Vagina (tissue), 2 donors: ENCODE data around the gene TSGA10IP. TPM values are rescaled to one million over a fixed set of nuclear protein-coding genes. Genes with fewer than 3 reads are reported as not detected.
A peak's percentile ranks its signal among the peaks of the same experiment; 100 is the strongest.

Experiments used
- DNase-seq, 2 donors: peaks; one replicate each; pipeline ENCODE4 v3.0.0-alpha.2; 2017; ENCODE audit errors: extremely low spot score in 2 of 2
- H3K27ac ChIP-seq: fragments of 200-600 bp; sonication (generic); one replicate; pipeline ENCODE4 v1.5.1; 2019
- H3K27me3 ChIP-seq: fragments of 200-600 bp; sonication (generic); one replicate; pipeline ENCODE4 v1.5.1; 2019
- H3K36me3 ChIP-seq, 2 donors: fragments of 200-600 bp; sonication (generic); one replicate each; pipeline ENCODE4 v1.5.1; 2017 to 2019
- H3K4me1 ChIP-seq: fragments of 200-600 bp; sonication (generic); one replicate; pipeline ENCODE4 v1.5.1; 2019
- H3K4me3 ChIP-seq, 2 donors: fragments of 200-600 bp; sonication (generic); 1 replicate in 1 of 2; 2 replicates in 1 of 2; pipeline ENCODE4 v1.5.1; 2016 to 2019
- H3K9me3 ChIP-seq: fragments of 200-600 bp; sonication (generic); one replicate; pipeline ENCODE4 v1.5.1; 2019
- CTCF ChIP-seq, 3 experiments: fragments of 450-650 bp in 2 of 3; fragments of 200-600 bp in 1 of 3; sonication (generic) in 1 of 3; IDR thresholded peaks; one replicate each; pipeline ENCODE4 v1.5.1; 2017 to 2019; ENCODE audit warnings: antibody characterized with exemption in 3 of 3, mild to moderate bottlenecking in 2 of 3, moderate library complexity in 2 of 3
- POLR2A ChIP-seq, 2 donors: fragments of 450-650 bp; IDR thresholded peaks; one replicate each; pipeline ENCODE4 v1.6.1; 2017; ENCODE audit warnings: antibody characterized with exemption in 2 of 2, mild to moderate bottlenecking in 2 of 2, moderate library complexity in 2 of 2
- POLR2AphosphoS5 ChIP-seq, 2 donors: sonication (generic); formaldehyde crosslinking; IDR thresholded peaks; one replicate each; pipeline ENCODE4 v1.9.0; 2017; ENCODE audit warnings: antibody characterized with exemption in 2 of 2, mild to moderate bottlenecking in 2 of 2, low read depth in 1 of 2; ENCODE audit not compliant: insufficient read depth in 1 of 2
- intact Hi-C: fragments of 100-400 bp; cut with DNase I; formaldehyde crosslinking; loops from one replicate; pipeline ENCODE4 v1.15.1; 2023
- total RNA-seq: library from RNA; depleted of rRNA; stranded (reverse); fragments of >200 nt; gene quantifications from one replicate; pipeline ENCODE4 v1.2.3, GENCODE V29; 2016

TSGA10IP gene
- total RNA-seq, 1 donor from 2014 or later = not detected

GRCh38 chr11:65992056-65992455 is 46.8 kb downstream of the TSGA10IP start:
- no peaks in the 10 kb centered on the region for H3K9me3 ChIP-seq
- no peaks in the 10 kb centered on the region for H3K4me1 ChIP-seq
- TF ChIP-seq CTCF (IDR thresholded peaks at IDR 0.05) (no peak), POLR2A (IDR thresholded peaks at IDR 0.05) (no peak), POLR2AphosphoS5 (IDR thresholded peaks at IDR 0.05; ENCODE audit: insufficient read depth in 1 of 2, low read depth in 1 of 2) (no peak)
- no peak overlapping the region for H3K27ac ChIP-seq
- H3K4me3 ChIP-seq = no peak overlapping the region
- no peak for DNase-seq
- intact Hi-C loops = no loop called here
- peaks cover 0 to 6% of the 10 kb centered on the region in 2 donors for H3K36me3 ChIP-seq
- no peaks in the 10 kb centered on the region for H3K27me3 ChIP-seq

GRCh38 chr11:65997286-65997685 is 52.0 kb downstream of the TSGA10IP start:
- no peaks in the 10 kb centered on the region for H3K27me3 ChIP-seq
- peaks cover 0 to 36% of the 10 kb centered on the region in 2 donors for H3K36me3 ChIP-seq
- no peak overlapping the region for H3K27ac ChIP-seq
- TF ChIP-seq POLR2AphosphoS5 (IDR thresholded peaks at IDR 0.05; ENCODE audit: insufficient read depth in 1 of 2, low read depth in 1 of 2) (no peak), CTCF (IDR thresholded peaks at IDR 0.05) (no peak), POLR2A (IDR thresholded peaks at IDR 0.05) (no peak)
- H3K4me3 ChIP-seq = no peak overlapping the region
- H3K4me1 ChIP-seq = peaks cover 25% of the 10 kb centered on the region
- no peak for DNase-seq
- H3K9me3 ChIP-seq = no peaks in the 10 kb centered on the region
- intact Hi-C loops = no loop called here

- H3K9me3 ChIP-seq = no peaks in the 10 kb centered on the region
- peak within 1 kb of the TSS; percentile 97 for H3K27ac ChIP-seq
- TF ChIP-seq CTCF (IDR thresholded peaks at IDR 0.05) (no peak), POLR2A (IDR thresholded peaks at IDR 0.05) (peak in 1 of 2 donors; percentile 39), POLR2AphosphoS5 (IDR thresholded peaks at IDR 0.05; ENCODE audit: insufficient read depth in 1 of 2, low read depth in 1 of 2) (peak; percentile 96 to 97)
- peaks cover 36% of the 10 kb centered on the region for H3K4me1 ChIP-seq
- H3K27me3 ChIP-seq = no peaks in the 10 kb centered on the region
- intact Hi-C loops = loop anchor here (5.0 kb wide), 1 partner anchor 115 kb away; the partner anchor contains the start of gene FIBP
- H3K4me3 ChIP-seq = peak within 1 kb of the TSS; percentile 61 to 96
- H3K36me3 ChIP-seq = peaks cover 0 to 41% of the 10 kb centered on the region in 2 donors
- peak; percentile 96 to 98 for DNase-seq
Observed at GRCh38 chr11:66001942-66002647, 56.8 kb downstream of the TSGA10IP start, which contains the start of the genes BANF1 and EIF1AD. TSS of gene BANF1 (plus strand) at chr11:66002503. CDS start at chr11:66003251, 748 bp downstream. TSS of gene EIF1AD (minus strand) at chr11:66002157. CDS start at chr11:66000389, 1,768 bp downstream.

GRCh38 chr11:66002648-66003225 is 57.5 kb downstream of the TSGA10IP start:
- peaks cover 0 to 36% of the 10 kb centered on the region in 2 donors for H3K36me3 ChIP-seq
- intact Hi-C loops = loop anchor here (5.0 kb wide), 1 partner anchor 115 kb away; the partner anchor contains the start of gene FIBP

More at GRCh38 chr11:66002648-66003225, 57.5 kb downstream of the TSGA10IP start:
- TF ChIP-seq CTCF (IDR thresholded peaks at IDR 0.05) = peak in 1 of 3 experiments; percentile 18
- TF ChIP-seq POLR2AphosphoS5 (IDR thresholded peaks at IDR 0.05; ENCODE audit: insufficient read depth in 1 of 2, low read depth in 1 of 2) = no peak
- peak overlapping the region; percentile 61 to 96 for H3K4me3 ChIP-seq
- no peaks in the 10 kb centered on the region for H3K9me3 ChIP-seq
- peaks cover 36% of the 10 kb centered on the region for H3K4me1 ChIP-seq
- peak in 1 of 2 donors; percentile 88 for DNase-seq
- H3K27ac ChIP-seq = peak overlapping the region; percentile 97
- H3K27me3 ChIP-seq = no peaks in the 10 kb centered on the region
